RCC 7860 (cell line): Measurements from ENCODE around the gene LDAH.
"Not testable (repeated sequence)": the region's sequence is repeated elsewhere in the genome, so short reads cannot be mapped to it uniquely, and the experiment has no call there.

ENCODE experiments used
- DNase-seq: peaks from one replicate; pipeline ENCODE4 v3.0.0-alpha.2; 2015; ENCODE audit warnings: low spot score
- FAIRE-seq: peaks from 2 replicates; lab custom pipeline; 2012; peaks lifted over from hg19 to GRCh38; lab: Jason Lieb, UNC

The LDAH gene

DNA sequence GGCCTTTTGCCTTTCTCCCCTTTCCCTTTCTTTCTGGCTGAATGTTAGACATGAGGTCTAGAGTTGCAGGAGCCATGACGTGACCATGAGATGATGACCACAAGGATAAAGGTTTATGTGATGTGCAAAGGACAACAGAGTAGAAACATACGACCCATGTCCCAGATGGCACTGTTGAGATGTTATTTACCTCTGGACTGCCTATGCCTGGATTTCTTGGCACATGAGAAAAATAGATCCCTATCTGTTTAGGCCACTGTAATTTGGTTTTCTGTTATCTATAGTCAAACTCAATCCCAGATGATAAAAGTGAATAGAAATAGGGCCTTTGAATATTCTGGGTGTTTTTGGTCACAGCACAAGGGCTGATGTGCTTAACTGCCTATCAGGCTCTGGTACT, 97.1 kb downstream of the LDAH start:
- DNase-seq (no peak), FAIRE-seq (no peak)

- DNase-seq: no peak
- no peak for FAIRE-seq
Measured at GRCh38 chr2:20724500-20725053, 98.3 kb downstream of the LDAH start.

GRCh38 chr2:20723543-20723942, 99.4 kb downstream of the LDAH start:
- no peak for FAIRE-seq
- DNase-seq: no peak

DNA sequence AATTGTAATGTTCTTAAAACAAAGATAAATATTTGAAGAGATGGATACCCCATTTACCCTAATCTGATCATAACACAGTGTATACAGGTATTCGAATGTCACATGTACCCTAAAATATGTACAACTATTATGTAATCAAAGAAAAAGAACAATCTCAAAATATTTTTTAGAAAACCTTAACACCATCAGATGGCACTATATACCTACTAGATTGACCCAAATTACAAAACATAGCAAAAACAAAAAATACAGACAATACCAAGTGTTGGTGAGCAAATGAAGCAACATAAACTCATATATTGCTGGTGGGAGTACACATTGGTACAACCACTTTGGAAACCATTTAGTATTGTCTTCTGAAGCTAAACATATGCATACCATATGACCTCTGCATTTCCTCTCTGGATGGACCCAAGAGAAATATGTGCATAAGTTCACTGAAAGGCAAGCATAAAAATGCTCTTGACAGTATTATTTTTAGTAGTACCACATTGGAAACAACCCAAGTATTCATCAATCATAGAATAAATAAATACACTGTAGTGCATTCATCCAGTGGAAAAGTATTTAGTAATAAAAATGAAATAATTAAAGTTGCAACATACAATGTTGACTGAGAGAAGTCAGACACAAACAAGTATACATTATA, 100.2 kb downstream of the LDAH start:
- FAIRE-seq (no peak), DNase-seq (no peak)

- FAIRE-seq: no peak
- no peak for DNase-seq
Measured at GRCh38 chr2:20717641-20718040, 105.3 kb downstream of the LDAH start.

DNA sequence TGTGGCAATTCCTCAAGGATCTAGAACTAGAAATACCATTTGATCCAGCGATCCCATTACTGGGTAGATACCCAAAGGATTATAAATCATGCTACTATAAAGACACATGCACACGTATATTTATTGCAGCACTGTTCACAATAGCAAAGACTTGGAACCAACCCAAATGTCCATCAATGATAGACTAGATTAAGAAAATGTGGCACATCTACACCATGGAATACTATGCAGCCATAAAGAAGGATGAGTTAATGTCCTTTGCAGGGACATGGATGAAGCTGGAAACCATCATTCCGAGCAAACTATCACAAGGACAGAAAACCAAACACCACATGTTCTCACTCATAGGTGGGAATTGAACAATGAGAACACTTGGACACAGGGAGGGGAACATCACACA, 106.7 kb downstream of the LDAH start:
- FAIRE-seq, DNase-seq: not testable (repeated sequence)

- not testable (repeated sequence) for FAIRE-seq
Measured at GRCh38 chr2:20714412-20714811, 108.5 kb downstream of the LDAH start.

DNA sequence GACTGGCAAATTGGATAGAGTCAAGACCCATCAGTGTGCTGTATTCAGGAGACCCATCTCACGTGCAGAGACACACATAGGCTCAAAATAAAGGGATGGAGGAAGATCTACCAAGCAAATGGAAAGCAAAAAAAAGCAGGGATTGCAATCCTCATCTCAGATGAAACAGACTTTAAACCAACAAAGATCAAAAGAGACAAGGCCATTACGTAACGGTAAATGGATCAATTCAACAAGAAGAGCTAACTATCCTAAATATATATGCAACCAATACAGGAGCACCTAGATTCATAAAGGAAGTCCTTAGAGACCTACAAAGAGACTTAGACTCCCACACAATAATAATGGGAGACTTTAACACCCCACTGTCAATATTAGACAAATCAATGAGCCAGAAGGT, 109.3 kb downstream of the LDAH start:
- FAIRE-seq, DNase-seq: not testable (repeated sequence)

More at GRCh38 chr2:20714412-20714811, 108.5 kb downstream of the LDAH start:
- DNase-seq: not testable (repeated sequence)

- not testable (repeated sequence) for FAIRE-seq, DNase-seq
Measured at GRCh38 chr2:20711641-20712040, 111.3 kb downstream of the LDAH start.

DNA sequence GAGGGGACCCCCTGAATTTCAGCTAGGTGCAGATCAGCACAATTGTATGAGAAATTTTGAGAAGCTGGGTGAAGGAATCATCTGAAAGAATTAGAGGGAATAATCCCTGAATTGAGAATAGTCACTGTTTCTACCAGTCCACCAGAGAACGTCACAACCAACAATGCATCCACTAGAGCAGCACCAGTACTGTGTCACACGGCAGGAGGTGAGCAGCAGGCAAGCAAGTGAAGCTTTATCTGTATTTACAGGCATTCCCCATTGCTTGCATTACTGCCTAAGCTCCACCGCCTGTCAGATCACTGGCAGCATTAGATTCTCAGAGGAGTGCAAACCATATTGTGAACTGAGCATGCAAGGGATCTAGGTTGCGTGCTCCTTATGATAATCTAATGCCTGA, 115.3 kb downstream of the LDAH start:
- FAIRE-seq: no peak

GRCh38 chr2:20706786-20707185, 116.1 kb downstream of the LDAH start:
- no peak for DNase-seq
- no peak for FAIRE-seq

More for the DNA sequence above, 115.3 kb downstream of the LDAH start:
- DNase-seq: no peak

GRCh38 chr2:20706217-20706616, 116.7 kb downstream of the LDAH start:
- no peak for FAIRE-seq

DNA sequence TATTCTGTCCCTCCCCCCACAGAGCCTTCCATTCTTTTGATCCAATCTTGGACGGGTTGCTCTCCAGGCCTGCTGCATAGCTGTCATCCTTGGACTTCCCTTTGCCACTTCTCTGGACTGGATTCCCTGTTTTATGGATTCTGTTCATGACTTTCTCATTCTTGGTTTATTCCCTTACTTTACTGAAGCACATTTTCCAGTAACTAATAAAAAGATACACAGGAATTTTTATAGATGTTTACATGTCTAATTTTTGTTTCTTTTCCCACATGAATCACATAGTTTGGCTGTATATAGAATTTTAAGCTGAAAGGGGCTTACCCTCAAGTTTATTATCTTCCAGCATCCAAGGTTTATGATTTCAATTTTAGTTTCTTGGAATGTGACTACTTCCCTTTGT, 118.0 kb downstream of the LDAH start:
- FAIRE-seq (no peak), DNase-seq (no peak)

More at GRCh38 chr2:20706217-20706616, 116.7 kb downstream of the LDAH start:
- no peak for DNase-seq

- DNase-seq (no peak), FAIRE-seq (no peak)
Measured at GRCh38 chr2:20702563-20702962, 120.3 kb downstream of the LDAH start.

DNA sequence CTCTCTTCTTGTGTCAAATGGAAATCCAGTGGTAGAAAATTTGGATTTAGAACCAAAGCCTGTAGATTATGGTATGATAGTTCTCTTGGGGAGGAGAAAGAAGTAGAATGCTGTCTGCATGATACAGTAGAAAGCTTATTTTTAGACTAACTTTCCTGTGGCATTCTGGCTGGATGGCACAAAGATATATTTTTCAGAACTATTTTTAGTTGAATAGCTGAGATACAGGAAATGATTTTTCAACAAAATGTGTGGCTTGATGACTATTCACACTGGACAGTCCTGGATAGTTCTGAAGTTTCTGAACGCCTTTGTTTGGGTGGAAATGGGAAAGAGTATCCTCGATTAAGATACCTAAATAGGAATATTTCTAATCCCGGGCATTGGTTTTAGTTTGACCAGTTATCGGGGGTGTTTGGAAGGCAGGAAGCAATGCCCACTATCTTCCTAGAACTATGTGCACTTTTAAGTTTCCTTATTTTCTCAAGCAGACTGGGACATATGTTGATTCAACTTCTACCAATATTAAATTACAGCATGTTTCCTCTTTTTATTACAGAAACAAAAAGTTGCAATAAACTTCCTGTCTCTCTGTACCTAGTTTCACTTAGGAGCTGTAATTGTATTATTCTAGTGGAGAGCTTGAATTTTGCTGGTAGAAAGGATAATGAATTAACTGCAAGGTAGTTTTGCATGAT, 123.8 kb downstream of the LDAH start:
- FAIRE-seq (no peak), DNase-seq (no peak)

GRCh38 chr2:20697322-20697934, 125.5 kb downstream of the LDAH start:
- FAIRE-seq (no peak), DNase-seq (no peak)

DNA sequence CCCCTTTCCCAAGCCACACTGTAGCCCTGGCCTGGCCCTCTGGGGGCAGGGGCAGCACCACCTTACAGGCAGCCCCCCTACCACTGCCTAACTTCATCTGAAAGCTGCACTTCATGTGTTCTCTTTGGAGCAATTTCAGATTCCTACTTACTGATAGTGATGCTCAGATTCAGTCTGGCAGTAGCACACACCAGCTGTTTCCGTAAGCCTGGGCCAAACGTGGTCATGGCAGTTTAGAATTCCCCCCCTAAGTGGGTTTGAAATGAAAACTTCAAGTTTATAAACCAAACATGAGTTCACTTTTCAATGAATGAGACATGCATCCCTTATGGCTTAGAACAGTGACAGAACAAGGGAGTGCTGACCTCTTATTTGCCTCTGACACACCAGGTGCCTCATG, 126.5 kb downstream of the LDAH start:
- no peak for FAIRE-seq
- DNase-seq: no peak

DNA sequence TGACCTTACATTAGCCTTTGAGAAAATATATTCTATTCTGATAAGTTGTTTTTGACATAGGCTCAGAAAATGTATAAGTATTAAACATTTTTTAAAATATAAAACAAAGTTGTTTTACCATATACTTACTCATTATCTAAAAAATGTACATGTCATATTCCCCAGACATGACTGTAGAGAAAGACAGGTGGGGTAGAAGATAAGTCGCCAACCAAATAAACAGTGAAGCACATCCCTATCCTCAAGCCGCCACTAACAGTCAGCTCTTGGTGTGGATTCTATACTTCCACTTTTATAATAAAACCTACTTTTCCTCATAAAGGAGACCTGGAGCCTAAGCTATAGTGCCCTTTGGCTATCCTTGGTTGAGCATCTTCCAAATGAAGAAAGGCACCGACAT, 129.6 kb downstream of the LDAH start:
- no peak for FAIRE-seq
- no peak for DNase-seq

- no peak for FAIRE-seq
- no peak for DNase-seq
Measured at GRCh38 chr2:20692081-20692480, 130.8 kb downstream of the LDAH start.

DNA sequence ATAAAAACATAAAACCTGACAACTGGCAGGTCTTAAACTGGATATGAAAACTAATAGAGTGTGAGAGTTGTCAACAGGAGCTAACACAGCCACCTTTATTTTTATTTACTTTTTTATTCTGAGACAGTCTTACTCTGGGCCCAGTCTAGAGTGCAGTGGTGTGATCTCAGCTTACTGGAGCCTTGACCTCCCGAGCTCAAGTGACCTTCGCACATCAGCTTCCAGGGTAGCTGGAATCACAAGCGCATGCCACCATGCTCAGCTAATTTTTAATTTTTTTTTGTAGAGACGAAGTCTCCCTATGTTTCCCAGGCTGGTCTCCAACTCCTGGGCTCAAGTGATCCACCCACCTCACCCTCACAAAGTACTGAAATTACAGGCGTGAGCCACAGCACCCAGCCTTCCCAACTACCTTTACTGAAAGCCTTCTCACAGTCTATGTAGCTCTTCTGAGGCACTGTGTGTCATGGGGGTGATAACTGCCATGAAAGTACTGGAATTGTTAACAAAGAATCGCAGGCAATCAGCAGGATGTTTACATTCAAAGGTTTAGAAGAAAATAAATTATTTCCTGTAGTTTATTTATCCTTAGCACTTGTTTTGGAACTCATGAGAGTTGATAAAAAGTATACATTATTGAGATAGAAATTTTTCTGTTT, 131.7 kb downstream of the LDAH start:
- FAIRE-seq (no peak), DNase-seq (no peak)
